Measurements from ENCODE around the gene IQUB. TPM values are rescaled to one million over a fixed set of nuclear protein-coding genes. Genes with fewer than 3 reads are reported as not detected.

IQUB gene
- total RNA-seq, 1 experiment from 2014 or later: 0.98 TPM

- Histone ChIP-seq H3K9me3 (ENCODE audit: insufficient read depth, low read depth) (no peaks in the 10 kb centered on the region), H3K36me3 (ENCODE audit: low read depth) (no peaks in the 10 kb centered on the region), H3K27me3 (ENCODE audit: insufficient read depth, low read depth) (no peaks in the 10 kb centered on the region), H3F3A (ENCODE audit: insufficient read depth, low read depth) (no peaks in the 10 kb centered on the region), H3K9me2 (ENCODE audit: insufficient read depth) (no peaks in the 10 kb centered on the region; the same call in 1 of the 2 replicates), H3K4me2 (no peak overlapping the region), H3K4me1 (replicated peaks; ENCODE audit: insufficient read depth) (no peaks in the 10 kb centered on the region), H2AFZ (no peak overlapping the region), H3K79me2 (ENCODE audit: low read depth) (no peaks in the 10 kb centered on the region), H4K20me1 (ENCODE audit: insufficient read depth) (no peaks in the 10 kb centered on the region), H3K4me3 (no peak overlapping the region), H3K27ac (no peak overlapping the region)
- no TSS peak for BruUV-seq (replicated peaks)
- intact Hi-C loops (cut with micrococcal nuclease; ENCODE audit: unreplicated experiment): no loop called here
- ChIA-PET CTCF (no interaction called here), POLR2A (ENCODE audit: unreplicated experiment) (no interaction called here)
- no peak for TF ChIP-seq EZH2 (IDR thresholded peaks at IDR 0.05; ENCODE audit: low read depth)
- DNase-seq: no peak
These were observed 94.3 kb downstream of the IQUB start for GRCh38 chr7:123440101-123440548.

DNA sequence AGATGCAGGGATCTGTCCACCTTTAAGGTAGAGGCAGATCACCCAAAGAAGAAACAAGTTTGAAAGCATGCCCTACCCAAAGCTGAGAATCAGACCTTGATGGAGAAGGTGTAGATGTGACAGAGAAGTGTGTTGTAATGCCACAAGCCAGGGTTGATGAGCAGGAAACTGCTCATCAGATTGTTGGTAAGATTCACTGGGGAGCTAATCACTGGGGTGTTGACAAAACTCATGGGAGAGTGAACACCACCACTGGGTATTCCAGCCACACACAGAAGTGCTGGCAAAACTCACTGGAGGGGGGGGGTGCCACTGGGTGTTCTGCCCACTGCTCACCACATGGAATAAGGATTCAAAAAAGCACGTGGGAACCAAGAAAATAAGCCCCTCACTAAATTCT is 95.2 kb downstream of the IQUB start:
- no peaks in the 10 kb centered on the region for H3K9me3 ChIP-seq (ENCODE audit: insufficient read depth, low read depth)
- H2AFZ ChIP-seq: no peak overlapping the region
- BruUV-seq (replicated peaks): no TSS peak
- ChIA-PET CTCF (no interaction called here), POLR2A (ENCODE audit: unreplicated experiment) (no interaction called here)
- H3K79me2 ChIP-seq (ENCODE audit: low read depth): no peaks in the 10 kb centered on the region
- no peaks in the 10 kb centered on the region for H3K4me1 ChIP-seq (replicated peaks; ENCODE audit: insufficient read depth)
- intact Hi-C loops (cut with micrococcal nuclease; ENCODE audit: unreplicated experiment): no loop called here
- H3K4me3 ChIP-seq: no peak overlapping the region
- DNase-seq: no peak
- no peaks in the 10 kb centered on the region for H3K36me3 ChIP-seq (ENCODE audit: low read depth)
- H3K27me3 ChIP-seq (ENCODE audit: insufficient read depth, low read depth): no peaks in the 10 kb centered on the region
- no peak for TF ChIP-seq EZH2 (IDR thresholded peaks at IDR 0.05; ENCODE audit: low read depth)
- TF ChIP-seq CTCF (conservative IDR thresholded peaks at IDR 0.05): no peak
- no peaks in the 10 kb centered on the region for H3F3A ChIP-seq (ENCODE audit: insufficient read depth, low read depth)
- H3K9me2 ChIP-seq (ENCODE audit: insufficient read depth): no peaks in the 10 kb centered on the region; the same call in 1 of the 2 replicates
- no peak overlapping the region for H3K27ac ChIP-seq
- no peak overlapping the region for H3K4me2 ChIP-seq
- no peaks in the 10 kb centered on the region for H4K20me1 ChIP-seq (ENCODE audit: insufficient read depth)

- Histone ChIP-seq H3K36me3 (ENCODE audit: low read depth) (no peaks in the 10 kb centered on the region), H3K79me2 (ENCODE audit: low read depth) (no peaks in the 10 kb centered on the region), H3K9me3 (ENCODE audit: insufficient read depth, low read depth) (no peaks in the 10 kb centered on the region), H3F3A (ENCODE audit: insufficient read depth, low read depth) (no peaks in the 10 kb centered on the region; the same call in 1 of the 2 replicates), H3K4me2 (no peak overlapping the region), H3K27me3 (ENCODE audit: insufficient read depth, low read depth) (no peaks in the 10 kb centered on the region), H4K20me1 (ENCODE audit: insufficient read depth) (no peaks in the 10 kb centered on the region), H3K9me2 (ENCODE audit: insufficient read depth) (no peaks in the 10 kb centered on the region; the same call in 1 of the 2 replicates), H3K27ac (no peak overlapping the region), H2AFZ (no peak overlapping the region), H3K4me1 (replicated peaks; ENCODE audit: insufficient read depth) (peaks cover 7% of the 10 kb centered on the region; the same call in 1 of the 2 replicates), H3K4me3 (no peak overlapping the region)
- POLR2A ChIA-PET (ENCODE audit: unreplicated experiment): no interaction called here
- no peak for DNase-seq
- no TSS peak for BruUV-seq (replicated peaks)
- CTCF ChIA-PET: no interaction called here
- TF ChIP-seq EZH2 (IDR thresholded peaks at IDR 0.05; ENCODE audit: low read depth) (no peak), CTCF (conservative IDR thresholded peaks at IDR 0.05) (no peak)
- intact Hi-C loops (cut with micrococcal nuclease; ENCODE audit: unreplicated experiment): no loop called here
These were observed 96.9 kb downstream of the IQUB start for GRCh38 chr7:123437447-123437995.
